LNCAP (cell line): ENCODE data around the gene L3MBTL4.

Experiments used
- CTCF ChIP-seq: fragments of 450-650 bp; IDR thresholded peaks from 2 replicates; pipeline ENCODE4 v1.5.1; 2017; ENCODE audit warnings: mild to moderate bottlenecking

L3MBTL4 gene

DNA sequence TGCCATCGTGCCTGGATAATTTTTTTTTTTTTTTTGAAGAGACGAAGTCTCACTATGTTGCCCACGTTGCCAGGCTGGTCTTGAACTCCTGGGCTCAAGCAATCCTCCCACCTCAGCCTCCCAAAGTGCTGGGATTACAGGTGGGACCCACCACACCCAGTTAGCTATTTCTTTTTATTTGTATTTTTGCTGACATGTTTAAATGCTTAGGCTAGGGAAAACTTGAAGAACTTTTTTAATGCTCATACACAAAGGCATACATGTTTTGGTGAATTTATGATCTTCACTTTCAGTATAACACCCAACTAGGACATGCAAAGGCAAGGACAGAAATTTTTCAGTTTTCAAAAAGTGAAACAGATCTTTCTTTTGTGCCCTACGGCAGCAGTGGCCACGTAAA is 9.9 kb downstream of the L3MBTL4 start:
- TF ChIP-seq CTCF, result no peak

- peak; percentile 46 for TF ChIP-seq CTCF
These were observed 13.0 kb downstream of the L3MBTL4 start for GRCh38 chr18:6401687-6402086.

DNA sequence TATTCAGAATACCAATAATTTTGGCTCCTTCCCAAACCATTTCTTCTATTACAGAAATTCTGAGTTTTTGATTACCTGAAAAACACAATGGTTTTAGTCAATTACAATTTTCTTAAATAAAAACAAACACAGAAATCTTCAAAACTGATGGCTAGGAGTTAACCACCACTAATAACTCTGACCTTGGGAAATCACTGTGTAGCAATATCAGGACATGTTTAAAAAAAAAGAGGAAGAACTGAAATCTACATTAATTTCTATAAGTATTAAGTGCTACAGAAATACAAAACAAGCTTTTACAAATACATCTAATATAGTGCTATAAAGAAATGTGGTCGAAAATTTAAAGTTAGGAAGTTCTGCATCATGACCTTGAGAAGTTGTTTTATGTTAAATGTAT is 14.9 kb downstream of the L3MBTL4 start:
- TF ChIP-seq CTCF, result no peak

- TF ChIP-seq CTCF, result no peak
These were observed 16.7 kb downstream of the L3MBTL4 start for GRCh38 chr18:6397931-6398566.

- no peak for TF ChIP-seq CTCF
These were observed 17.9 kb downstream of the L3MBTL4 start for GRCh38 chr18:6396847-6397246.

DNA sequence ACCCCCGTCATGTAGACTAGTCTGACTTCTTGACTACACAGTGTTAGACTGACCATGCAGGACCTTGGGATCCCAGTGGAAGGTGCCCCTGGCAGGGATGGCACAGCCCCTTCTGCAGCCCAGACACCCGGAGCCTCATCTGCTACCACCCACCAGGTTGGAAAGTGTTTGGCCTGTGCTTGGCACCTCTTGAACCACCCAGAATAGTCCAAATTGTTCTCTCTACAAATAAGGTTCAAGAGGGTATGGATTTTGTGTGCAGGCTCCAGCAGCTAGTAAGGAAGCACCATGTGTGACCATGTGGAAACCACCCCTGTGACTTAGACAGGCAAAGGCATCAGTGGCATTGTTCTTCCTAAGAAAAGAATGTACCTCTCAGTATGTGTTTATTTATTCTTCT is 18.4 kb downstream of the L3MBTL4 start:
- no peak for TF ChIP-seq CTCF

DNA sequence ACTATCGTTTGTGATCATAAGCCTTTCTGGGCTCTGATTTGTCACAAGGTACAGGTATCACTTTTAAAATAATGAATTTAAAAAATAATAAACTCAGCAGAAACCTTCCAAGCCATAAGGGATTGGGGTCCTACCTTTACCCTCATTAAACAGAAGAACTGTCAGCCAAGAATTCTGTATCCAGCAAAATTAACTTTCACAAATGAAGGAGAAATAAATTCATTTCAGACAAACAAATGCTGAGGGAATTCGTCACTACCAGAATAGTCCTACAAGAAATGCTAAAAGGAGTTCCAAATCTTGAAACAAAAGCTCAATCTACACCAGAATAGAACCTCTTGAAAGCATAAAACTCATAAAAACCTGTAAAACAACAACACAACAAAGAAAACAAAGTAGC is 25.7 kb downstream of the L3MBTL4 start:
- no peak for TF ChIP-seq CTCF

GRCh38 chr18:6382963-6383362 is 31.7 kb downstream of the L3MBTL4 start:
- no peak for TF ChIP-seq CTCF
